Endothelial cell (in vitro differentiated cells): ENCODE results near the gene LRFN2. TPM values are rescaled to one million over a fixed set of nuclear protein-coding genes. Genes with fewer than 3 reads are reported as not detected.

Experiments
- DNase-seq: peaks from one replicate; pipeline ENCODE4 v3.0.0; 2021; ENCODE audit warnings: low spot score
- H3K27ac Mint-ChIP-seq: one replicate; pipeline ENCODE4 v1.8.0; 2021; ENCODE audit warnings: mixed read lengths, inconsistent platforms; ENCODE audit not compliant: unreplicated experiment
- H3K27me3 Mint-ChIP-seq: one replicate; pipeline ENCODE4 v1.8.0; 2021; ENCODE audit warnings: mild to moderate bottlenecking, moderate library complexity, mixed read lengths, inconsistent platforms; ENCODE audit not compliant: unreplicated experiment
- H3K36me3 Mint-ChIP-seq: one replicate; pipeline ENCODE4 v1.8.0; 2021; ENCODE audit warnings: mild to moderate bottlenecking, low read depth, mixed read lengths, inconsistent platforms; ENCODE audit not compliant: unreplicated experiment
- H3K4me1 Mint-ChIP-seq: one replicate; pipeline ENCODE4 v1.8.0; 2021; ENCODE audit warnings: mild to moderate bottlenecking, mixed read lengths, inconsistent platforms; ENCODE audit not compliant: unreplicated experiment
- H3K4me3 Mint-ChIP-seq: one replicate; pipeline ENCODE4 v1.8.0; 2021; ENCODE audit warnings: mild to moderate bottlenecking, mixed read lengths, inconsistent platforms; ENCODE audit not compliant: unreplicated experiment
- H3K9me3 Mint-ChIP-seq: one replicate; pipeline ENCODE4 v1.8.0; 2021; ENCODE audit warnings: mixed read lengths, inconsistent platforms; ENCODE audit not compliant: unreplicated experiment
- CTCF ChIP-seq: fragments of 200-600 bp; sonication (generic); IDR thresholded peaks from one replicate; pipeline ENCODE4 v1.5.0; 2021; ENCODE audit warnings: antibody characterized with exemption; ENCODE audit not compliant: unreplicated experiment
- total RNA-seq: library from RNA; stranded (reverse); fragmentation: NEBNext Ultra II Directional; extraction: Animal tissue kit (Norgen Biotek cat#: 25700); gene quantifications from one replicate; pipeline ENCODE4 v1.2.1, GENCODE V29; 2021; ENCODE audit not compliant: unreplicated experiment

The LRFN2 gene
- total RNA-seq, 1 donor from 2014 or later = 0.59 TPM

DNA sequence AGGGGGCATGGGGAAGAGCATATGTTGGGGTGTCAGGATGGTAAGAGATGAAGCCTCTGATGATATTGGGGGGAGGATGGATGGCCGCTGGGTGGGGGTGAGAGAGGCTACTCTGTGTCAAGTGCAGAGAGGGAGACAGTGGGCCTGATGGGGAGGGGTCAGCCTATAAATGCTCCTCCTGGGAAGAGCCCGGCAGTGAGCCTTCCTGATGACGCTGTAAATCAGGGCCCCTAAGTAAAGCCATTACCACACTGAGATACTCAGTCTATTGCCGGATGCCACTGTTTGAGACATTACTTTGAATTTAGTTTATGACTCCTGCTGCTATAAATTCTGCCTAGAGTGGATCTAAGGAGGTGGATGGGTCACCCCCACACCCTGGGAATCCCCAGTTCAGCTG, 28.1 kb downstream of the LRFN2 start:
- DNase-seq = no peak
- no peaks in the 10 kb centered on the region for H3K36me3 Mint-ChIP-seq
- no peak for TF ChIP-seq CTCF
- peaks cover 28% of the 10 kb centered on the region for H3K4me1 Mint-ChIP-seq
- H3K4me3 Mint-ChIP-seq = no peak overlapping the region
- no peak overlapping the region for H3K27ac Mint-ChIP-seq
- H3K9me3 Mint-ChIP-seq = no peaks in the 10 kb centered on the region
- H3K27me3 Mint-ChIP-seq = peaks cover 5% of the 10 kb centered on the region

GRCh38 chr6:40558102-40558501, 29.1 kb downstream of the LRFN2 start:
- Mint-ChIP-seq H3K36me3 (no peaks in the 10 kb centered on the region), H3K9me3 (no peaks in the 10 kb centered on the region), H3K4me3 (no peak overlapping the region), H3K27me3 (peaks cover 5% of the 10 kb centered on the region), H3K4me1 (peaks cover 26% of the 10 kb centered on the region), H3K27ac (no peak overlapping the region)
- no peak for DNase-seq
- TF ChIP-seq CTCF = no peak

- peaks cover 24% of the 10 kb centered on the region for H3K4me1 Mint-ChIP-seq
- no peaks in the 10 kb centered on the region for H3K9me3 Mint-ChIP-seq
- H3K4me3 Mint-ChIP-seq = no peak overlapping the region
- no peak for DNase-seq
- H3K27me3 Mint-ChIP-seq = peaks cover 3% of the 10 kb centered on the region
- no peak overlapping the region for H3K27ac Mint-ChIP-seq
- TF ChIP-seq CTCF = no peak
- no peaks in the 10 kb centered on the region for H3K36me3 Mint-ChIP-seq
These were observed 30.3 kb downstream of the LRFN2 start for GRCh38 chr6:40556881-40557280.

GRCh38 chr6:40556023-40556422, 31.1 kb downstream of the LRFN2 start:
- peaks cover 23% of the 10 kb centered on the region for H3K4me1 Mint-ChIP-seq
- peak overlapping the region; percentile 11 for H3K4me3 Mint-ChIP-seq

DNA sequence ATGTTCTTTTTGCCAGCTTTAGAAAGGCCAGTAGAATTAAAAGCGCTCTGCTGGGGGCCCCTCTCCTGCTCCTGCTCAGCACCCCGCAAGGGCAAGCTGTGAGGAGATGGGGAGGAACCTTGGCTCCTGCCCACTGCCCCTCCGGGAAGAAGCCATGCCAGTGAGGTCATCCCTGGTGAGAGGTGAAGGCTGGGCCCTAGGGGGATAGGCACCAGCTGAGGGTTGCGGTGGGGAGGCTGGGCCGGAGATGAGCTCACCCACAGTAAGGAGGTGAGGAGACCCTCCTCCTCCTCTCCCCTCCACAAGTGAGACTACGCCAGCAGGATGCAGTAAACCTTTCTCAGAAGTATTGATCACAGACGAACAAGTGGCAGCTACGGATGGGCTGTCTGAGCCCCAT, 32.1 kb downstream of the LRFN2 start:
- H3K4me1 Mint-ChIP-seq = peaks cover 23% of the 10 kb centered on the region
- no peaks in the 10 kb centered on the region for H3K9me3 Mint-ChIP-seq
- TF ChIP-seq CTCF = no peak
- DNase-seq = no peak
- peaks cover 3% of the 10 kb centered on the region for H3K27me3 Mint-ChIP-seq
- H3K4me3 Mint-ChIP-seq = no peak overlapping the region
- no peaks in the 10 kb centered on the region for H3K36me3 Mint-ChIP-seq
- H3K27ac Mint-ChIP-seq = no peak overlapping the region

More at GRCh38 chr6:40556023-40556422, 31.1 kb downstream of the LRFN2 start:
- Mint-ChIP-seq H3K9me3 (no peaks in the 10 kb centered on the region), H3K27ac (no peak overlapping the region), H3K36me3 (no peaks in the 10 kb centered on the region), H3K27me3 (peaks cover 3% of the 10 kb centered on the region)
- TF ChIP-seq CTCF = no peak
- DNase-seq = no peak
